NCI-H2029 treated with DMSO at 0.1 percent for 48 hours (cell line): ENCODE measurements around the gene STBD1.
"Not testable (repeated sequence)": the region's sequence is repeated elsewhere in the genome, so short reads cannot be mapped to it uniquely, and the experiment has no call there.

ENCODE experiments used
- DNase-seq: peaks from one replicate; lab custom pipeline; 2025; lab: John Stamatoyannopoulos, UW

The STBD1 gene

DNA sequence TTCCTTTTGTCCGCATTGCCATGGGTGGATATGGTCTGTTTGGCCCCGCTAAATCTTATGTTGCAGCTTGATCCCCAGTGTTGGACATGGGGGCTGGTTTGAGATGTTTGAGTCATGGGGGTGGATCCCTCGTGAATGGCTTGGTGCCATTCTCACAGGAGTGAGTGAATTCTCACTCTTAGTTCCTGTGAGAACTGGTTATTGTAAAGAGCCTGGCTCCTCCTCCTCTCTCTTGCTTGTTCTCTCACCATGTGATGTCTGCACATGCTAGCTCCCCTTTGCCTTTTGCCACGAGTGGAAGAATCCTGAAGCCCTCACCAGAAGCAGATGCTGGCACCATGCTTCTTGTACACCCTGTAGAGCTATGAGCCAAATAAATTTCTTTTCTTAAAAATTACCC is 22.6 kb upstream of the STBD1 start:
- no peak for DNase-seq

DNA sequence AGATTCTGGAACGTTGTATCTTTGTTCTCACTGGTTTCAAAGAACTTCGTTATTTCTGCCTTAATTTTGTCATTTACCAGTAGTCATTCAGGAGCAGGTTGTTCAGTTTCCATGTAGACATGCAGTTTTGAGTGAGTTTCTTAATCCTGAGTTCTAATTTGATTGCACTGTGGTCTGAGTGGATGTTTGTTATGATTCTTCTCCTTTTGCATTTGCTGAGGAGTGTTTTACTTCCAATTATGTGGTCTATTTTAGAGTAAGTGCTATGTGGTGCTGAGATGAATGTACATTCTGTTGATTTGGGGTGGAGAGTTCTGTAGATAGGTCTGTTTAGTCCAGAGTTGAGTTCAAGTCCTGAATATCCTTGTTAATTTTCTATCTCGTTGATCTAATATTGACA is 18.7 kb upstream of the STBD1 start:
- DNase-seq = not testable (repeated sequence)

DNA sequence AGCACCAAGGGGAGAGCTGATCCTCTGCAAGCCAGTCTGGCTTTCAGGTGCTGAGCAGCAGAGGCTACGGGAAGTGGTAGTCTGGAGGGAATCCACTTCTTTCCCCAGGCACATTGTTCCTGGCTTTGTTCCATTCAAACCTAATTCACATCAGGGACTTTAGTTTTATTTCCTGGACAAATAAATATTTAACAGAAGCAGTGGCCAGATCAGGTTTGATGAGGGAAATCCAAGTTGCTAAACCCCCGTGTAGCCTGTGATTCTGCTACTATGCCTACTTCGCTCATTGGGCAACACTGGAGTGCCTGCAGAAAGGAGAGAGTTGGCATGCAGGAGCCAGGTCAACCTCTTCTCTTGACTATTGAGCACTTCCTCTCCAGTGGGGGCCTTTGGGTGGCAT is 13.8 kb upstream of the STBD1 start:
- DNase-seq = no peak

DNA sequence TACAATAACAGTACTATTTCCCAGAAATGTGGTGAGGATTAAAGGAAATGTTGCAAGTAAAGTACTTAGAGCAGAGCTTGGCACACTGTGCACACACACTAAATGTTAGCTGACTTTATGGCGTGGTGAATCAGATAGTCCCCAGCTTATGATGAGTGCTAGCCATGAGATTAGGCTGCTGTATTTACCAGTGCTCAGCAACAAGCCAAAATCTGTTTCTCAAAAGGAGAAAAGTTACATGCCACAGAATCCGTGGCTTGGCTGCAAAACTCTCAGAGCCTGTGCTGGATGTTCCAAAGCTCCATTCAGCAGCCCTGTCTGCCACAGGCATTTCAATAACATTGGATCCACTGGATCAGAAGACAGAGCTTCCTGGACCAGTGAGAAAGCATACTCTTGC is 12.8 kb upstream of the STBD1 start:
- DNase-seq = no peak

DNA sequence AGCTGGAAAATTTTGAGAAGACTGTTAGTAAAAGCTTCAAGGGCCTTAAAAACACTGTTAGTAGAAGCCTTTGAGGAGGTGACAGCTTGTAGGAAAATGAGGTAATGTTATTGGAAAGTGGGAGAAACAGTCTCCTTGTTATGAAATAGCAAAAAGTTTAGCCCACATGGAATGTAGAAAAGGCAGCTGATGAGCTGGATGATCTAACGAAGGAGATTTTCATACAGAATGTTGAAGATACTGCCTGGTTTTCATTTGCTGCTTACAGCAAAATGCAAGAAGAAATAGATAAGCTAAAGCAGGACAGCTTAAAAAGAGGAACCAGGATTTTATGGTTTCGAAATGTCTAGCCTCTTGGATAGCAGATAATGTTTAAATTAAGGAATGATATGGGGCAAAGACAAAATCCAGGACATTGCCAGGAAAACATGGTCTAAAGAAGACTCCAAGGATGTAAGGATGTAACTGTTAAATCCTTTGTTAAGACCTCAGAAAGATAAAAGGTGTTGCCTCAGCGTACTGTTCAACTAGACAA is 10.2 kb upstream of the STBD1 start:
- DNase-seq = no peak

DNA sequence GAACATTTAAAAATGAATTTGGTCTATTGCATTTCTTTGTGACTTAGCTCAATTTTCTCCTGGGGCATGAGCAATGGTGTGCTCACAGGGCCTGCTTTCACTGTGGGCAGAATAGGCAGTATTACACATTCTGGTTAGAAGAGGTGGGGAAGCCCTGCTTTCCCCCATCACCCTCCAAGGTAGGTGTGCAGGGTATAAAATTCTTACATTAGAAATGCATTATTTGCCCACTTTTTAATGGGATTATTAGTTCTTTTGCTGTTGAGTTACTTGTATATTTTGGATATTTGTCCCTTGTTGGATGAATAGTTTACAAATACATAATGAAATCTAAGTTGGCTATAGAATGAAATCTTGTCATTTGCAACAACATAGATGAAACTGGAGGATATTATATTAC is 8.3 kb upstream of the STBD1 start:
- no peak for DNase-seq

DNA sequence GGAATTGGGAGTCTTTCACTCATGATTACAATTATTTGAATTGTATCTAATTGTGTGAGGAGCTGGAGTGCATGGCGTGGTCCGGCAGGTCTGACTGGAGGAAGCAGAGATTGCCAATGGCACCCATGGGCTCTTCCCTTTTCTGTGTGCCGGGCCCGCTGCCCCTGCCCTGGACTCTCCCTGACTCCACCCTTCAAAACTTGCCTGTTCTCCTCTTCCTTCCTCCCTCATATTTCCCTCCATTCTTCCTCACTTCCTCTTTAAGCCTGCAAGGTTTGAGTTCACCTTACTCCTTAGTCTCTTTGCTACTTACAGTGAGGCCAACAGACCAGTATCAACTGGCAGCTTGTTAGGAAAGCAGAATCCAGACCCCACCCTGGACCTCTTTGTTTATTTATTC is 6.5 kb upstream of the STBD1 start:
- DNase-seq = no peak

DNA sequence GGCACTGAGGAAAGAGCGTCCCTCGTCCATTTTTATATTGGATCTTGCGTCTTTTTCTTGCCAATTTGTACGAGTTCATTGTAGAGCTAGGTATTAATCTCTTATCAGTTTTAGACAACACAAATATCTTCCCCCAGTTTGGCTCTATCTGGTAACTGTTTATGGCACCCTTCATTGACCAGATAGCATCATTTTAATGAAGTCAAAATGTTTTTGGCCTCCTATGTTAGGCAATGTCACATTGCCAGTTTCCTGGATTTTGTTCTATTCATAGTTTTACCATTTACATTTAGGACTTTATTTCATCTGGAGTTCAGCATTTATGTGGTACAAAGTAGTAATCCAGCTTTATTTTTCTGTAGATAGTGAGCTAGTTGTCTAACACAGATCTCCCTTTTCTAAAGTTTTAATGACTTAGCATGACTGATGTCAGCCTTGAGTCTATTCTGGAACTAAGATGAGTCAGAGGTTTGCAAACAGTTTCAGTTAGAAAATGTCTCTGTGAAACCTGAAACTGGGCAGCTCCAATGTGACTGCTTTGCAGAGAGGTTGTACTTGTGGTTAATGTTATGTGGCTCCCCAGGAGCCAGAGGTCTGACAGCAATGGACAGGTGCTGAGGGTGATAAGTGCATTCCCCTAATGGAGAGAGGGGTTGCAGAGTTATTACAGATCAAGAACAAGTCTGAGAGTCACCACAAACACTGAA is 5.3 kb upstream of the STBD1 start:
- no peak for DNase-seq

- no peak for DNase-seq
Observed at GRCh38 chr4:76301775-76302162, 4.8 kb upstream of the STBD1 start.

DNA sequence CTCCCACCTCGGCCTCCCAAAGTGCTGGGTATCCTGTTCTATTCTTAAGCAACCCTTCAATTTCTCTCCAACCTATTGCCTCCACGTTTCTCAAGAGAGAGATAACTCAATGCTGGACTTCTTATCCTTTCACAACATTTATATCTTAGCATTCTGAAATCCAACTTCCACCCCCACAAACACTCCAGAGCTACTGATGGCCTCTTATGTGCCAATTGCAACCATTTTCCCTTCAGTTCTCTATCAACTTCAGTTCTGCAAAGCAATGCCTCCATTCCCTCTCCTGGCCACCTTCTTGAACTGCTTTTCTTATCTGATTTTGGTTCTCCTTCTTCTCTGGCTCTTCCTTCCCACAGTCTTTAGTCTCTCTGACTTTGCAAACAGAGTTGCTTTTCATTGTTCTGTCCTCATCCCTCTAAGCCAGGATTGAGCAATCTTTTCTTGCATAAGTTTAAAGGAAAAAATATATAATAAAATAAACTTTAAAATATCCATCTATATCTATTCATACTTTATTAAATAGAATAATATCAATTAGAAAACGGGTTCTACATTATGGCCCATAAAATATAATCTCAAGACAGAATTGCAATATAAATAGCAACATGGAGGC is 3.6 kb upstream of the STBD1 start:
- no peak for DNase-seq

DNA sequence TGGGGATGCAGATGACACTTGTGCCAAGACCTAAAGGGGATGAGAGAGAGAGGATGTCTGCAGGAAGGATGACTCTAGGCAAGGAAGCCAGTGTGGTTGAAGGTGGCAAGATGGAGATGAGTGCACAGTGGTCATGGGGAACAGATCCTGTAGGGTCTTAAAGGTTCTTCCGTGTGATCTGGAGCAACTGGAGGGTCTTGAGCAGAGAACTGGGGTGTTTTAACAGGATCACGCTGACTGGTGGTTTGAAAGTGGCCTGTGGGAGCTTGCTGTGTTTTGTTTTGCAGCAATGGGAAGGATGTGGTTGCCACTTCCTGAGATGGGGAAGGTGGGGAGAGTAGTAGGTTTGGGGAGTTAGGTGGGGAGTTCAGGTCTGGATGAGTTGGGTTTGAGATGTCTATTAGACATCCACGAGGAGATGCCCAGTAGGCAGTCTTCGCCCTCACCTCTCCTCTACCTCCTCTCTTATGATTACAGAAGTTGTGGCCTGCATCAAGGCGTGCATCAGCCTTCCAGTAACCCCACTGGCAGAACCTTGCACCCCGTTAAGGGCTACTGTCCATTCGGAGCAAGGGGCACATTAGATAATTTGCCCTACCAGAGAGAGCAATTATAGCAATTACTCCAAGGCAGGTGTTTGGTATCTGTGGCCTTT is 1.4 kb upstream of the STBD1 start:
- DNase-seq = no peak

GRCh38 chr4:76306882-76307659 is 538 bp downstream of the STBD1 start:
- DNase-seq = no peak

DNA sequence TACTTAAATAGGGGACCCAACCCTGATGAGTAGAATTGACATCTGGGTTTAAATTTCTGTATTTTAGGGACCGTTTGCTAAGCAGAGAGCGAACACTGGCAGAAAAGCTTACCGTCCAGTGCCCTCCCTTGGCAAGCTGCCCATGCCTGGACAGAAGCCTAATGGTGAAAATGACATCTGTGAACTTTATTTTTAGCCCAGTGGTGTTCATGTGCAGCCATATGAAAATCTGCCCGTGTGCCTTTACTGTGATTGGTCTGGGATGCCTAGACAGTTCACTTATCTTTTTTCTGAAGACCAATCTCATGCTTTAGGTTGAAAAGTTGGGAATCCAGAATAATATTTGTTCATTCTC is 1.1 kb downstream of the STBD1 start:
- no peak for DNase-seq

- no peak for DNase-seq
Observed at GRCh38 chr4:76308548-76308947, 2.0 kb downstream of the STBD1 start.

- DNase-seq = no peak
Observed at GRCh38 chr4:76309939-76310550, 3.5 kb downstream of the STBD1 start.

GRCh38 chr4:76310683-76311082 is 4.2 kb downstream of the STBD1 start:
- DNase-seq = no peak

DNA sequence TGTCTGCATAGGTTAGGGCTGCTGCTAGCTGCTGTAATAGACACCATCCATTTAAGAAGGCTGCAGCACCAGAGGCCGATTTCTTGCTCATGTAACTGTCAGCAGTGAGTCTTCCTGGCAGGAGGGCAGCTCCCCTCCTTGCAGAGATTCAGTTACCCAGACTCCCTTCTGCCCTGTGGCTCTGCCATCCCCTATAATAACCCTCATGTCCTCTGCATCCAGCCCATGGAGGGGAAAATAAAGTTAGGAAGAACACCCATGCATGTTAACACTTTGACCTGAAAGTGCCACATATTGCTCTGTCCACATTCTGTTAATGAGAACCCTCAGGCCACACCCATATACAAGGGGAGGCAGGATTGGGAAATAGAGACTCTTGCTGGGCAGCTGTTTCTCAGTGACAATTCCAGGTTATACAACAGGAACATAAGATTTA is 5.4 kb downstream of the STBD1 start:
- no peak for DNase-seq

- DNase-seq = no peak
Observed at GRCh38 chr4:76312457-76312856, 5.9 kb downstream of the STBD1 start.

- DNase-seq = no peak
Observed at GRCh38 chr4:76313547-76313946, 7.0 kb downstream of the STBD1 start.

DNA sequence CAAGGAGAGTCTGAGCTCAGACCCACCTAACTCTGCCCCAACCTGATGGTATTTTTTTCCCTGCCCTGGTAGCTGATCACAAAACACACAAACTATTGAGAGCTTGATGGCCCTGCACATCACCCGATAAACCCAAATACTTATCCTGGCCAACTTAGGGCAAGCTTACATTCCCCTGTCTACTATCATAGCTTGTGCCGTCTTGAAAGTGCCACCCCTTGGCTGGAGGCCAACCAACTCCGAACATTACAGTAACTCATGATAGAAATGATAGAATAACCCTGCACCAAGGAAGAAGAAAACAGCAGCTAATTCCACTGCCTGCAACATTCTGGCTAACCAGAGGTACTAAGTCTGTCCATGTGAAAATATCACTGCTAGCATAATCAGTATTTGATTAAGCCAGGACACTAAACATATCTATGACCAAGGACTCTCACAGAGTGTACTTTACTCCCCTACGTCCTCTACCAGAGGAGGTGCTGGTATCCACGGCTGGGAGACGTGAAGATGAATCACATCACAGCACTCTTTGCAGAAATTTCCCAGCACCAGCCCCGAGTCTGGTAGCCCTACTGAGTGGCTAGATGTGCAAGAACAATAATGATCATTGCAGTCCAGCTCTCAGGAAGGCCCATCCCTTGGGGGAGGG is 8.9 kb downstream of the STBD1 start:
- DNase-seq = no peak

GRCh38 chr4:76316131-76316530 is 9.6 kb downstream of the STBD1 start:
- DNase-seq = no peak

DNA sequence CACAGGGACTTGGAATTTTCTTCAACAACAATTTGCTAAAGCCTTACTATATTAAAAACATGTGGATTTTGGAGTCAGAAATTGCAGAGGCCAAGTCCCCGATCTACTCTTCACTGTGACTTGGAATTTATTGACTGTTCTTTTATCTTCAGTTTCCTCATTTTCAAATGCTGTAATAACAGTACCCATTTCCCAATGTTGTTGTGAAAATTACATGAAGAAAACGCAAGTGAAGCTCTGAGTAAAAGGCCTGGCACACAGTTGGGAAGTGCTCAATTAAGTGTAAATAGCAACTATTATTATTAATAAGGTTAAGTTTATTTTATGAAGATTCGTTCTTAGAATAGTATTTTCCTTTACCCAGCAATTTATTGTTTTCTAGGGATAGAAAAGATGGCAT is 15.7 kb downstream of the STBD1 start:
- no peak for DNase-seq
